Medulla oblongata (tissue), 1 donor: ENCODE data around the gene PRCC.

Experiments used
- DNase-seq: peaks from one replicate; pipeline ENCODE4 v3.0.0-alpha.2; 2015; ENCODE audit errors: extremely low spot score

PRCC gene

DNA sequence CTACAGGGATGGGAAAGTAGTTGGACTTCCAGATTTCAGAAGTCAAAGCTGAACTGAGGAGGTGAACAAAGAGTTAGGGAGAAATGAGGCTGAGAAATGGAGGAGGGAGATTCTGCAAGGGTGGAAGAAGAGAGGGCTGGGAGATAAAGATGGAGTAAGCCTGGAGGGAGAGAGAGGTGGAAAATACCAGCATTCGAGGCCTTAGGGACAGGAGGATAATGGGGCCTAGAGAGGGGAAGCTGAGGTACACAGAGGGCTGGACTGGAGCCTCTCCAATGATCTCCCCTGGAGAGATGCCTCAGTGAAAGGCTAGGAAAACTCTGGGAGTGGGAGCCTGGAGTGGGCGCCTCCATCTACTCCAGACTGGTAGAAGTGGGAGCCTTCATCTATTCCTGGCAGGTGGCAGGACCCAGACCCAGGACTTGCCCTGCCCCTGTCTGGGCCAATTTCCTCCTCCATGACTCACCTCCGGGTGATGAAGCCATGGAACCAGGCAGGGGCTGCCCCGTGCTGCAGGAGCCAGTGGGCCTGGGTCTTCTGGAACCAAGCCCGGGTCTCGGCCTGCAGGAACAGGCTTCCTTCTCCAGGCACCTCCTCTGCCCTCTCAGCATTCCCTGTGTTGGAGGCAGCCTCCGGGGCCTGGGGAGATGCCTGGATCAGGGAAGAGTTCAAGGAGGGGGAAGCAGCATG lies 47.4 kb downstream of the PRCC start:
- DNase-seq, result no peak

DNA sequence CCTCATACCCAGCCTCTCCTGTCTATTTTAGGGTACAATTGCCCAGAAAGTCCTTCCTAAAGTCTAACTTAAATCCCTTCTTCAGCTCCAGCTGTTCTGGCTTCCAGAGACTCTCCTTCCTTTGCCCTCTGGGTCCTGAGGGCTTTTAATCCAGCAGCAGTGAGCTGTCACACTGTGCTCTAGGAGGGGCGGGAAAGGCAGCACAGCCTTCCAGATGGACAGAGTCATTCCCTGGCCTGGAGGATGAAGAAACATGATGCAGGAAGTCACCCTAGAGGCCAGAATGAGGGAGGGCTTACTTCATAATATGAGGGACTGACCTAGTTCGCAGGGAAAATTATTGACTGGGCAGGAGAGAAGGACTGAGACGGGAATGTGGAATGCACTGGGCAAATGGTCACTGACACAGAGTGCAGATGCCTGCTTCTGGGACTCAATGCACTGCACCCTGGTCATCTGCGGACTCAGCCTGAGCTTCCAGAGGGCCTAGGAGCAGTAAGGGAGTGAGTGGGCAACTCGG lies 48.0 kb downstream of the PRCC start:
- no peak for DNase-seq

DNA sequence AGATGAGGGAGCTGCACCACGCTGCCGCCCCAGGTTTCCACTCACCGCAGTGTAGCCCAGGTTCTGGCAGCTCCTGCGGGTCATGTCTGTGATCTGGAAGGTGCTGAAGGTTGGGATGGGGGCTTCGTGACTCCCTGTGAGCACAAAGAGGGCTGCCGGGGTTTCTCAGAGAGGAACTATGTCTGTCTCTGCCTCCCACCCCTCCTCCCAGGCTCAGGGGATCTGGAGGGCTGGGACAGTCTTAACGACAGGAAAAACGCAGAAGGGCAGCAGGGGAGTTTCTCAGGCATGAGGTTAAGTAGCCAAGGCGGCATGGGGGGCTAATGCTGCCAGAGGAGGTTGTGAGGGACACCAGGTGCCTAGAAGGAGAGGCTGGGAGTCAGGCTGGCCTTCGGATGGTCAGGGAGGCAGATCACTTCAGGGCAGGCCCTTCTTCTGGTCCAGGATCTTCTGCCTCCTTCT lies 48.7 kb downstream of the PRCC start:
- DNase-seq, result no peak

DNA sequence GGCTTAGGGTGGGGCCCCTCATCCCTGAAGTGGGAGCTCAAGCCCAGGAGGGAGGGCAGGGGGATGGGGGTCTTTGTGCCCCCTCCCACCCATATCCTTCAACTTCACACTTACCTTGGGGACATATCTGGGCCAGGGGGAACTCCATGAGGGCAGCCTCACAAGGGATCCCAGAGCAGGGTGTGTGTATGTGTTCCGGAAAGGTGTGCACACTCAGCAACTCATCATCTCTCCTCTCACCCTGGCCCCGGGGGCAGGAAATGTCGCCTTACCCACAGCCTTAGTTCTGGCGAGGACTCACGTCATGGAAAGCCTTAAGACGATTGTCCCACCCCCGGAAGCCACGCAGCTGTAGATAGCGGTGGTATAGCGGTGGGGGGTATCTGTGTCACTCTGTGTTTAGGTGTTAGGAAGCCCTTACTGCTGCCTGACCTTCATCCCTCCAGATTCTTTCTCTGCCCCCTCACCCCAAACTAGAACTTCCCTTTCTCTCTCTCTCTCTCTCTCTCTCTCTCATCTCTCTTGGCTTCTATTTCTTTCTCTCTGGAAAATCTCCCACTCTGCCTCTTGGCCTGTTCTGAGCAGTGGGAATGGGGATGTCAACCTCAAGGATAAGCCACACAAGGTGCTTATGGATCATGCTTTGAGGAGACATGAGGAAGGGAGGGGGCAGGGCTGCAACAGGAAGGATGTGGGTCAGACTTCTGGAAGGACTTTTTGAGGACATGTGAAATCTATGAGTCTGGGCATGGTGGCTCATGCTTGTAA lies 49.4 kb downstream of the PRCC start, which contains the start of gene SH2D2A:
TSS of gene SH2D2A (minus strand) at position 288 of the 768 bp plus-strand sequence. CDS start at position 148, 140 bp downstream.
- DNase-seq, result no peak

DNA sequence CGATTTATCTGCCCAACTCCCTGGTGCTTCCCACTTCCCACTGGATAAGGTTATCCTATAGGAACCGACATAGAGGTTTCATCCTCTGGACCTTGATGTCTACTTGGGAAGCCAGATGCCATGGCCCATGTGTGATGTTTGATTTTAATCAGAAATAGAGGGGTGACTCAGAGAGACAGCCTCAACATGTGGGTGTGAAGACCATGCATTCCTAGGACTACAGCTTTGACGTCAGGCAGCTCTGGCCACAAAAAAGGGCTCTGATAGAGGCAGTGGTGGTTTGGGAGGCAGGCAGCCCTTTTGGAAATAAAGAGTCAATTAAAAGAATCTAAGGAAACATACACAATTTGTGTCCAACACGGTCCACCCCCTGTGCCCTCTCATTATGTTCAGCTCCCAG lies 54.5 kb downstream of the PRCC start:
- DNase-seq, result no peak

DNA sequence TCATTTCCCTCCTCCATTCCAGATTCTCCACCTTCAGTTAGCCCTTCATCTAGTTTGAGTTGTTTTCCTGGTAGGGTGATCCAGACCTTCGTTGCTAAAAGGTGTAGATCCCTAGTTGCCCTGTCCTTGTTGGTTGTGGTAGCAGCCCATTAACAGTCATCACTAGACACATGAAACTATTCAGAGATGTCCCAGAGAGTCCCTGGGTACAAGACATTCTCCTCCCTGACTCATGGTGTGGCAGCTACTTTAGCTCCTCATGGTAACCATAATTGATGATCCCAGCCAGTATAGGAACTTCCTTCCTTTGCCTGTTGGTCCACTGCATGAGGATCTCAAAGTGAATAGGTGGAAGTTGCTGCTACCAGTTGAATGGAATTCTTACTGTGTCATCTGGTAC lies 55.3 kb downstream of the PRCC start:
- DNase-seq, result no peak

DNA sequence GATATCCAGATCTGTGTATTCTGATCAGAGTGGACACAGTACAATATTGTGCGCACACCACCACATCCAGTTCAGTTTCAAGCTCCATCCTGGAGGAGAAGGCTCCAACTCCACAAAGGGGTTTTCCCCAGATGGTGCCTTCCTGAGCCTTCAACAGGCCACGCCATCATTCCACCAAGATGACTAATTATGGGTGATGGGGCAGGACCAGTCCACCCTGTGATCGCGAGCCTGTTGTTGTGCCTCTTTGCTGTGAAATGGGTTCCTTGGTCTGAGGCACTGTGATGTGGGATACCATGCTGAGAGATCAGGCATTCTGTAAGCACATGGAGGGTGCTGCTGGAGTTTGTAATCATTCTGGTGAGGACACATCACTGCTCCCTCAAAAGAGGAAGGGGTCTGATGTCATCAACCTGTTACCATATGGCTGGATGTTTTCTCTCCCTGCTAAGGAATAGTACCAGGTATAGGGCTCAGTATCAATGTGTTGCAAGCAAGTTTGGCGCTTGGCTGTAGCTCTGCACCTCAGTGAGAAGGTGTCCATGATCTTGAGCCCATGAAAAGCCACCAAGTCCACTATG lies 56.0 kb downstream of the PRCC start:
- DNase-seq, result no peak

DNA sequence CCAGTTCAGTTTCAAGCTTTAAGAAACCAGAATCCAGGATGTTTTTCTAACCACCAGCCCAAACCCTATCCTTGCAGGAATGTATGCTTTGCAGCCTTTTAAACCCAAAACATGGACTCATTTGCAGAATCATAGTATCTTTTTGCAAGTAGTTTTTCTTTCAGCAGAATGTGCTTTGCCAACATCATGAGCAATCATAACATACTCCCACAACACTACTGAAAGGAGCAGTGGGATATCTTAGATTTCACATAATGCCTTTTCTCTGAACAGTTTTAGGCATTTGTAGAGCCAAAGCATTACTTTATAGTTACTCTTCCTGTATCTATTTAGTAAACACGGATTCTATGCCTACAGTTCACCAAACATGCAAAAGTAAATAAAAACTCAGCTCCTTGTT lies 59.3 kb downstream of the PRCC start:
- DNase-seq, result no peak

DNA sequence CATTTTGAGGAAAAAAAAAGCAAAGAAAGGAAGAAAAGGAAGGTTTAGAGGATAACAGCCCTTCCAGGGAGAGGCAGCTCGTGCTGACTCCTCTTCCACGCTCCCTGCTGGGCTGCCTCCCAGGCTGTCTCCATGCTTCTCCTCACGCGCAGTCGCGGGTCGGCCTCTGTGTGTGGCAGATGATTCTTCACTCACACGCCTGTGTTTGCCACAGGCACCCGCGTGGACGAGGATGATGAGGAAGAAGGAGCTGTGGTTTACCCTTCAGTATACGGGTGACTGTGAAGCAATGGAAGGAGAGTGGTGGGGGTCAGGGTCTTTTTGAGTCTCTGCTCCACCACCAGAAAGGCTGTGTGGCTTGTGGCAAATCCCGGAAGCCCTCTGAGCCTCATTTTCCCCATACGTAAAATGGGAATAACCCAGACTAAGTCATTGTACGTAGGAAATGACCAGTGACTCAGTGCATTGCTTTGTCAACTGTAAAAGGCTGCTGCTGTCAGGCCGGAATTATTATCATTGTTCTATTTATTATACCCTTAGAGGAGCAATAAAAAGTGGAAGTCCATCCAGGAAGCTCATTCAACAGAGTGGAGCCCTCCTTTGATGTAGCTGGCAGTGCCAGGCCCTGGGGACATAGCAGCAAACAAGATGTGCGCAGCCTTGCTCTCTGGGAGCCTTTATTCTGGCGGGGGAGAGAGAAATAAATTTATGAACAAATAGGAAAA lies 61.2 kb downstream of the PRCC start:
- no peak for DNase-seq

DNA sequence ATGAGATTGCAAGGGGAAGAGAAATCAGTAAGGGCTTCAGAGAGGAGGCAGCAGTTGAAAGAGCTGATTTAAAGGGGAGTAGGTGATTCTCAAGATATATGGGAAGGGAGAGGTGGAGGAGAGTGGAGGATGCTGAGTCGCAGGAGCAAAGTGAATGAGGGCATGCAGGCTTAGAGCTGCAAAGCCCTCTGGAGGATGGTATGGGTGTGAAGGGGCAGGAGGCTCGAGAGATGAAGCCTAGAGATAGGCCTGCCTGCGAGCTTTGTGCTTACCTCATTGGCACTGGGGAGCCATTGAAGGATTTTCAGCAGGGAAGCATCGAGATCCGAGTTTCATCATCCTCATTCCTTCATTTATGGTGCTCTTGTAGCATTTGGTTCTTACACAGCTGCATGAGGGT lies 65.1 kb downstream of the PRCC start:
- DNase-seq, result no peak

DNA sequence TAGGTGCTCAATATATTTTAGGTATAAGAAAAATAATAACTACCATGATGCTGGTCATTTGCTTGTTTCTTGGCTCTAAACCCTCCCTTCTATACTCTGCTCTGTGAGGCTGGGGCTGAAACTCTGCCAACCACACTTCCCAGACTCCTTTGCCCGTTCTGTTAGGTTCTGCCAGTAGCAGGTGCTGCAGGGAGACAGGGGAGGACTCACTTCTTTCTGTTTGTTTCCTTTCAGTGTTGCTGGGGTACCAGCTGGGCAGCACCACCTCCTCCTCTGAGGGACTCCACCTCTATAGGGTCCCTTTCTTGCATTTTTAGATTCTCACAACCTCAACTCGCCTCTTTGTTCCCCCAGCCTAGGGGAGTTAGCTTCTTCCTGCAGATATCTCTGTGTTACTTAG lies 66.3 kb downstream of the PRCC start:
- DNase-seq, result no peak

DNA sequence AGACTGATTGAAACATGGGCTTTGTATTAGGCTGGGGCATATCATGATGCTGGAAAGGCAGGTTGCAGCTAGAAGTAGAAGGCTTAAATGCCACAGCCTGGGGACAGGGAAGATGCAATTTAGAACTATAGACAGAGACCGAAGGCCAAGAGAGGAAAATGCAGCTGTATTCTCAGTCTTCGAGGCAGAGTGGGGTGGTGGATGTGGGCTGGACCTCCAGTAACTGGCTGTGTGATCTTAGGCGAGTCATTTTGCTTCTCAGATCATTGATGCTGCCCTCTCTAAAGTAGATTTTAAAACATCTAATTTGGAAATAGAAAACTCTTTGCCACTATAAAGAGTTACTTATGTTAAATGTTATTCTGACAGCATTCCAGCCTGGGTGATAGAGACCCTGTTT lies 67.0 kb downstream of the PRCC start:
- no peak for DNase-seq

DNA sequence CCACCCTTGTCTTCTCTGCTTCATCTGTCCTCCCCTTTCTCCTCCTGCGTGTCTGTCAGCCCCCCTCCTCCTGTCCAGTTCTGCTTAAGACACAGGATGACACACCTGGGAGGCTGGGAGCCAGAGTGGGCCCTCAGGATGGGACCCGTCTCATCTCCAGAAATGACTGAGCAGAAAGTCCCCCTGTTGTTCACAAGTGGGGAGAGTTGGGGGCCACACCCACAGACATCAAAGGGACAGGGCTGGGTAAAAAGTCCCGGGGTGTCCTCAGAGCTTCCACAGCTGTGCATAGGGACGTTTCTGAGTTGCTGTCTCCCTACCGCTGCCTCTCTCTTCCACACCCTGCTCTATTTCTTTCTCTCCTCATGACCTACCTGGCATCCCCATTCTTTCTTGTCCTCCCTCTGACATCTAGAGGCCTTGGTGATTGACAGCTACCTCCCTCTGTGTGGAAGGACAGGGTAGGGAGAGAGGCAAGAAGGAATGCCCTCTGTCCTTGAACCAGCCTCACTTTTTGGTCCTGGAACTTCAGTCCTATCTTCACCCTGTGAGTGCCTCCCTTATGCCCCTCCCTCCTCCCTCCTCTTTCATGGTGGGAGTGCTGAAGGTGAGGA lies 68.8 kb downstream of the PRCC start:
- no peak for DNase-seq

DNA sequence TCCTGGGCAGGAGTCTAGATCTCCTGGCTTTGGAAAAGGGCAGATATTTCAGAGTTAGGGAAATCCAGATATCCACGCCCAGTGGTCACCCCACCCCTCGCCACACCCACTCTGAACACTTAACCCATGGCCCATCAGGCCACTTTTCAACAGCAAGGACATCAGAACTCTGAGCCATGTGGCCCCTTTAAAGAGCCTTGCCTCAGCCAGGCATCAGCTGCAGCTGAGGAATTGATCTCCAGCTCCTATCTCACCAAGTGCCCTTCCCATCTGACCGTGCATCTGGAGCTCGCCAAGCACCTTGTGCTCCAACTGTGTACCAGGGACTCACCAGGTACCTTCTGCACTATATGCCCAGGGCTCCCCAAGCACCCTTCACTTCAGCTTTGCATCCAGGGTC lies 69.6 kb downstream of the PRCC start:
- DNase-seq, result no peak

DNA sequence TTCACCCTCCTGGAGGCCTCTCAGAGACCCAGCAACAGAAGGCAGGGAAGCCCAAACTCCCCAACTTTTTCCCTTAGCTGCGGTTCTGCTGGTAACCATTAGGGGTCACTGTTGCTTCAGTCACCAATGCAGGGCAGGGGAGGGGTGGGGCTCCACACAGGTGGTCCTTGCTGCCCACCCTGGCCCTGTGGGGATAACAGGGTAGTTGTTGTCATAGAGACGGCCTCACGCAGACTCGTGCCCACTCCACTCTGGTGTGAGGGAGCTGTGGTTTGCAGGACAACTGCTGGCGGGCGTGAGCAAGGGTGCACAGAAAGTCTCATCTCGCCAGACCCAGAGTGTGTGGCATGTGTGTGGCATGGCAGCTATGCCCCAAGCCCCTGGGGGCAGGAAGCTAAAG lies 71.6 kb downstream of the PRCC start:
- peak; percentile 21 for DNase-seq

DNA sequence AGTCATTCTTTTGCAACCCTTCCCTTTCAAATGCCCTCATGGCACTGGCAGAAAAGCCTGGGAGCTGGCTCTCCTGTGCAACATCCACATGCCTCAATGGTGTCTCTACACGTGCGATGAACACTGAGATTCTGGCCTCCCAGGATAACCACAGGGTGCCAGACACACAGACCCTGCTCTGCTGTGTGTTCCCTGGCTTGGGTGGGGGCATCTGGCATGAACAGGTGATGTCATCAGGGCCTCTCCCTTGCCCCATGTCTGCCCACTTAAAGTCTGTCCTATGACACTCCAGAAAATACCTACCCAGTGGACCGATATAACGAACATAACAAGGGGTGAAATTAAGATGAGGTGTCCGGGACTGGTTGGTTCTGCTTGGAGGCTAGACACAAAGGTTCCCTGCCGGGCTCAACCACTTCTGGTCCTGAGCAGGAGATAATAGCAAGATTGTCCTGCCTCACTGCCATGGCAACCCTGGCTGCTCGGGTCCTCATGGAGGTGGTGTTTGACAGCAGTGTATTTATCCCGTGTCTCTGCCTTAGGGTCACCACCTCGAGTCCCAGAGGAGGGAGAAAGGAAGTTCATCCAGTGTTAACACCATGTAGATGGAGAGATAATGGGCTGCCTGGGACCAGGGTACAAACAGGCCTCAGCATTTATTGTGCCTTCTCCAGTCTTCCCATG lies 72.2 kb downstream of the PRCC start:
- DNase-seq, result no peak

DNA sequence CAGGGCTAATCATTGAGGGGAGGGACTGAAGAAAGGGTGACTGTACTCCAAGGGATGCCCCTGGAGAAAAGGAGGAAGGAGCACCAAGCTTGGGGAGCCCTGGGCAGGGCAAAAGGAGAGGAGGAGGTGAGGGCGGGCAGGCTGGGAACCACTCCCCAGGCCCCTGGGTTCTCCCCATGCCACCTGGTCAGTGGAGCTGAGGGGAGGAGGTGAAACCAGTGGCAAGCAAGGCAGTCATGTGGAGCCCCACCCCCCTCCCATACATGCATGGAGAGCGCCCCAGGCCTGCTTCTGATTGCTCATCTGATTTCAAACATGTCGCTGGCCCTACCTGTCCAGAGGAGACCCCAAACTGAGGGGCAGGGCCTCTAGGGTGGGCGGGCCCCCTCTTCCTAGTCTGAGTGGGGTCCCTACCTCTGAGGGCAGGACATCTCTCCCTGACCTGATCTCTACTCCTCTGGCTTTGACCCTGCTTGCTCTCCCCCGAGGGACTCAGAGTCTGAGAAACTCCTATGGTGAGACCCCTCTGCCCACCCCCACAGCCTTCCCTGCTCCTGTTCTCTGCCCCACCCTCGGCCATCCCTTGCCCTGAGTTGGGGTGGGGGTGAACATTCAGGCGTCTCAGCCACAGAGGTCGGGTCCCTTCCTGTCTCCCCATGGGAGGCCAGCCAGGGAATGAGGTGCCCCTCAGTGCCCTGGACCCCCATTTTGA lies 73.0 kb downstream of the PRCC start:
- DNase-seq, result no peak

DNA sequence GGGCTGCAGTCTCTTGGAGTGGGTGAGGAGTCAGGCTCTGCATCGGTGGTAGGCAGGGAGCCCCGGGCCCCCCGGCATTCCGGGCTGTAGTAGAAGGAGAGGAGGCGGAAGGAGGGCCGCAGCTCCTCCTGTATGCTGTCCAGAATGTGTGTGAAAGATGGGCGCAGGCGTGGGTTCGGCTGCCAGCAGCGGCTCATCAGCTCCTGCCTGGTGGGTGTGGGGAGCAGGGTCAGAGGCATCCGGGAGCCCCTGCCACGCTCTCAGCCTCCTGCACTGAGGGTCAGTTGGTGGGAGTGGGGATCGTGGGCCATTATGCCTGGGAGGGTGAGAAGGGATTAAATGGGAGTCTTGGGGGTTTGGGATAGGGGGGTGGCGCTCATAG lies 73.6 kb downstream of the PRCC start:
- no peak for DNase-seq

DNA sequence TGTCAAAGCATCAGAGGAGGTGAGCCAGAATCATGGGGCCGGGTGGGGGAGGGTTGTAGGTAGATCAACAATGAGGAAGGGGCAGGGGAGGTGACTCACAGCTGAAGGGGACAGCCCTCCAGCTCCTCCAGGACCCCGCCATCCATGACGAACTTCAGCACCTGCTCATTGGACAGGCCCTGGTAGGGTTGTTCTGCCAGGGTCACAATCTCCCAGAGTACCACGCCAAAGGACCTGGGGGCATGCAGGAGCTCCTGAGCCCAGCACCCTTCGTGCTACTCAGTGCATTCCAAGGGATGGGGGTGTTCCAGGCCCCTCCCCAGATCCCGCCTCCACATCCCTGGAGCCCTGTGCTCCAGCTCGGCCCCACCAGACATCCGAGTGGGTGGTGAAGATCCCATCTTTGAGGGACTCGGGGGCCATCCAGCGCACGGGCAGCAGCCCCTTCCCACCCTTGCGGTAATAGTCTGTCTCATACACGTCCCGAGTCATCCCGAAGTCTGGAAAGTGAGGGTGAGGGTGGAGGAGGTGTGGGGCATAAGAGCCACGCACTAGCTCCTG lies 74.0 kb downstream of the PRCC start:
- DNase-seq, result no peak
